HEK293T (cell line): ENCODE data around the gene AFG3L2.

ENCODE experiments used
- ARNT ChIP-seq: fragments of 450-650 bp; IDR thresholded peaks from 2 replicates; pipeline ENCODE4 v1.6.1; 2017; ENCODE audit warnings: mild to moderate bottlenecking
- BHLHE40 ChIP-seq: fragments of 450-650 bp; IDR thresholded peaks from 2 replicates; pipeline ENCODE4 v1.6.1; 2016; ENCODE audit warnings: mild to moderate bottlenecking, moderate library complexity, borderline replicate concordance
- CTBP1 ChIP-seq: fragments of 450-650 bp; IDR thresholded peaks from 2 replicates; pipeline ENCODE4 v1.6.1; 2016; ENCODE audit warnings: borderline replicate concordance
- FOXK2 ChIP-seq: fragments of 450-650 bp; IDR thresholded peaks from 2 replicates; pipeline ENCODE4 v1.6.1; 2016; ENCODE audit warnings: mild to moderate bottlenecking
- FOXM1 ChIP-seq: fragments of 450-650 bp; IDR thresholded peaks from 2 replicates; pipeline ENCODE4 v1.6.1; 2017; ENCODE audit warnings: mild to moderate bottlenecking, borderline replicate concordance
- LEF1 ChIP-seq: fragments of 450-650 bp; IDR thresholded peaks from 2 replicates; pipeline ENCODE4 v1.6.1; 2017; ENCODE audit warnings: mild to moderate bottlenecking, borderline replicate concordance
- NFRKB ChIP-seq: fragments of 450-650 bp; IDR thresholded peaks from 2 replicates; pipeline ENCODE4 v1.6.1; 2016; ENCODE audit warnings: mild to moderate bottlenecking, moderate library complexity
- SP1 ChIP-seq: fragments of 450-650 bp; IDR thresholded peaks from 2 replicates; pipeline ENCODE4 v1.6.1; 2017

DNA sequence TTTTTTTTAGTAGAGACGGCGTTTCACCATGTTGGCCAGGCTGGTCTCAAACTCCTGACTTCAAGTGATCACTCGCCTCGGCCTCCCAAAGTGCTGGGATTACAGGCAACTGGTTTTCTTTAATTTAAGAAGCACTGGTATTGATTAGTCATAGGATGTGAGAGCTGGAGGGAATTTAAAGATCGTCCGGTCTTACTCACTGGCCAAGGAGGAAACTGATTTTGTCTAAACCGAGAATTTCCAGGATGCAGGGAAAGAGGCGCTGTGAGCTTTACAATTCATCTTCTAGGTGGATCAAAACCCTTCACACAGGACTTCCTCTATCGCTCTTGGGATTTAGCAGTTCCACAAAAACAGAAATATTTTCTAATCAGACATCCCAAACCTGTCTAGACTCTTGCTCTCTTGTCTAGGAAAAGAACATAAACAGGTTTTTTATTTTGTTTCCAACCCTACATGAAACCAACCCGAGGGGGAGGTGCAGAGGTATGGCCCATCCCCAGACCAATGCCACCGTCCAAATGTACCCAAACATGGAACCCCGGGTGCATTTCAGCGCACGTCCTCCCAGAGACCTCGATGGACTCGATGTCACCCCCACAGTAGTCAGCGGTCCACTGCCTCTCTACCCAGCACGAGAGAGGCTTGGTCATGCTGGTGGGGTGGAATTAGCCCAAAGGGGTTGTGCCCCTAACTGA is 81.5 kb downstream of the AFG3L2 start:
- TF ChIP-seq SP1: no peak
- TF ChIP-seq NFRKB: no peak
- TF ChIP-seq LEF1: no peak
- no peak for TF ChIP-seq ARNT
- no peak for TF ChIP-seq CTBP1
- TF ChIP-seq FOXK2: no peak
- no peak for TF ChIP-seq BHLHE40
- no peak for TF ChIP-seq FOXM1
